Measurements from ENCODE around the gene PDE4B.

- TF ChIP-seq CTCF (conservative IDR thresholded peaks at IDR 0.05; ENCODE audit: low read depth, low read length) (no peak), EZH2phosphoT487 (IDR thresholded peaks at IDR 0.05; ENCODE audit: borderline replicate concordance, low read length) (no peak)
These were observed 548.9 kb downstream of the PDE4B start for GRCh38 chr1:66341446-66342089.

Data from PC-3 (cell line).